HG03442 (cell line): ENCODE results near the gene NEU3.
"Not testable (repeated sequence)": the region's sequence is repeated elsewhere in the genome, so short reads cannot be mapped to it uniquely, and the experiment has no call there.

ENCODE experiments used
- ATAC-seq: cut with Tn5 transposase; IDR thresholded peaks from one replicate; pipeline ENCODE4 v1.9.1; 2021; ENCODE audit warnings: mild to moderate bottlenecking, moderate library complexity; ENCODE audit not compliant: unreplicated experiment

Gene NEU3, protein sequence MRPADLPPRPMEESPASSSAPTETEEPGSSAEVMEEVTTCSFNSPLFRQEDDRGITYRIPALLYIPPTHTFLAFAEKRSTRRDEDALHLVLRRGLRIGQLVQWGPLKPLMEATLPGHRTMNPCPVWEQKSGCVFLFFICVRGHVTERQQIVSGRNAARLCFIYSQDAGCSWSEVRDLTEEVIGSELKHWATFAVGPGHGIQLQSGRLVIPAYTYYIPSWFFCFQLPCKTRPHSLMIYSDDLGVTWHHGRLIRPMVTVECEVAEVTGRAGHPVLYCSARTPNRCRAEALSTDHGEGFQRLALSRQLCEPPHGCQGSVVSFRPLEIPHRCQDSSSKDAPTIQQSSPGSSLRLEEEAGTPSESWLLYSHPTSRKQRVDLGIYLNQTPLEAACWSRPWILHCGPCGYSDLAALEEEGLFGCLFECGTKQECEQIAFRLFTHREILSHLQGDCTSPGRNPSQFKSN

GRCh38 chr11:74988541-74989259 is at the start of gene NEU3:
TSS of gene NEU3 (plus strand) at chr11:74988933. CDS start at chr11:74989061, 128 bp downstream.
- ATAC-seq: peak; percentile 75

GRCh38 chr11:74941492-74941891 is 47.2 kb upstream of the NEU3 start:
- ATAC-seq: no peak

DNA sequence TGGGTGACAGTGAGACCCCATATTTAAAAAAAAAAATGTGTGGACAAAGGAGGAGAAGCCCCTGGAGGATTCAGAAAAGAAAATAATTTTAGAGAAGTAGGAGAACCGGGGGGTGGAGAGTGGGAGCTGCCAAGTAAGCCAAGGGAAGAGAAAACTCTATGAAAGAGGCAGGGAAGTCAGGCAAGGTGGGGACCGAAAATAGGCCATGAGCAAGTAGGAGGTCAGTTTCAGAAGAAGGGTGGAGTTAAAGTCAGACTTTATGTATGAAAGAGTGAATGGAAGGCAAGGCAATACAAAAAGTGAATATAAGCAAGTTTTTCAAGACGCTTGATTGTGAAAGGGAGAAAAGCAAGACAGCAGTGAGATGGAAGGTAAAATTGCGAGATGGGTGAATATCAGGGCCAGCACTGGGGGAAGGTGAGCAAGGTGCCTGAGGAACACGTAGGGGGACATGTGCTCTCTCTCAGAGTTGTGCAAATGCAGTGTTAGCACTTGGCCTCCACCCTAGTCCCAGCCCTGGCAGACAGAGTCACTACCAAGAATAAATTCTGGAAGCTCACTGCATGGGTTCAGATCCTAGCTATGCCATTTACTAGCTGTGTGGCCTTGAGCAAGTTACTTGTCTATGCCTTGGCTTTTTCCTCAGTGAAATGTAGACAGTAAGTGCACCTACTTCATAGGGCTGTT is 46.5 kb upstream of the NEU3 start:
- no peak for ATAC-seq

DNA sequence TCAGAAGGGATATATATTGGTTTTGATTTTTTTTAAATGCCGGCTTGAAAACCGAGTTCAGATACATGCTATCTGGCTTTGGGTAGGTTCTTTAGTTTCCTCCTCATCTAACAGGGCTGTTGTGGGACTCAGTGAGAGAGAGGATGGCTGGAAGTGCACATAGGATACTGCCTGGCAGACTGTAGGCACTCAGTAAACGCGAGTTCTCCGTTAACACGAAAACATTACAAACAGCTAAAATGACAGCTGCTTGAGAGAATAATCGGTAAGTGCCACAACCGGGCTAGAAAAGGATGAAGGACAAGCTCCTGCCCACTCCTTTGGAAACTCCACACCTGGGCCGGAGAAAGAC is 40.2 kb upstream of the NEU3 start:
- ATAC-seq: peak; percentile 8

- ATAC-seq: peak; percentile 94
Measured at GRCh38 chr11:74948898-74949752, 39.6 kb upstream of the NEU3 start, which contains the start of the genes SPCS2 and XRRA1. TSS of gene SPCS2 (plus strand) at chr11:74949266. CDS start at chr11:74949286, 20 bp downstream. TSS of gene XRRA1 (minus strand) at chr11:74949091. CDS start at chr11:74940878, 8,213 bp downstream.

DNA sequence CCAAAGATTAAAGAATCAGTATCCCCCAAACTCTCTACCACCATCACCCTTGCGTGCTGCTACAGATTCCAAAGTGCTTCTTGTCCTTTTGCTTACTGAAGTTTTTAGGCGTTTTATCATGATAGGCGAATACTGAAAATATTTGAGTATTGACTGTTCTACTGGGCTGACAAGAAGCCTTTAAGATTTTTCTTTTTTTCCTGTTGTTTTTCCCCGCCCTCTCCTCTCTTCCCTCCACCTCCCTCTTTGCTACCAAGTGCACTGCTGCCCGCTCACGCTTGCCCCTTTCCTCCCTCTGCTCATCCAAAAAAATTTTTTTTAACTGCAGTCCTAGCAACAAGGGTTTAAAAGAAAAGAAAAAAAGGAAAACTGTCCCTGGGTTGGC is 39.0 kb upstream of the NEU3 start:
- ATAC-seq: no peak

DNA sequence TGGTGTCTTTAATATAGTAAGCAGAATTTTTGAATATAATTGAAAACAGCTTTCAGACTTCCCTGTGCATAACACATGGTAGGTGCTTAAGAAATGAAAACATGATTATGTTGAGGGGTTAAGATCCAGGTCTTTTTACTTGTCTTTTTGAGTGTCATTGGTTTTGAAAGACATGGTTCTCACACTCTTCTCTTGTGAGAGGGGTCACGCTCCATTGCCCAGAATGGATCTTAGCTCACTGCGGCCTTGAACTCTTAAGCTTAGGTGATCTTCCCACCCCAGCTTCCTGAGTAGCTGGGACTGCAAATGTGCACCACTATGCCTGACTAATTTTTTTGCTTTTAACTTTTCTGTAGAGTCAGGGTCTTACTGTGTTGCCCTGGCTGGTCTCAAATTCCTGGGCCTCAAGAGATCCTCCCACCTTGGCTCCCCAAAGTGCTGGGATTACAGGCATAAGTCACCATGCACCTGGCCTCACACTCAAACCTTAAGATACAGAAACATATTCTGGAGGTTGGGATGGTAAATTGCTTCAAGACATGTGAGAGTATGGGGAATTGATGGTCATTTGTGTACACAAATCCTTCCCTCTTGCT is 38.3 kb upstream of the NEU3 start:
- ATAC-seq: no peak

- no peak for ATAC-seq
Measured at GRCh38 chr11:74951226-74951625, 37.5 kb upstream of the NEU3 start.

GRCh38 chr11:74952752-74953151 is 36.0 kb upstream of the NEU3 start:
- no peak for ATAC-seq

GRCh38 chr11:74953451-74953850 is 35.3 kb upstream of the NEU3 start:
- ATAC-seq: no peak

DNA sequence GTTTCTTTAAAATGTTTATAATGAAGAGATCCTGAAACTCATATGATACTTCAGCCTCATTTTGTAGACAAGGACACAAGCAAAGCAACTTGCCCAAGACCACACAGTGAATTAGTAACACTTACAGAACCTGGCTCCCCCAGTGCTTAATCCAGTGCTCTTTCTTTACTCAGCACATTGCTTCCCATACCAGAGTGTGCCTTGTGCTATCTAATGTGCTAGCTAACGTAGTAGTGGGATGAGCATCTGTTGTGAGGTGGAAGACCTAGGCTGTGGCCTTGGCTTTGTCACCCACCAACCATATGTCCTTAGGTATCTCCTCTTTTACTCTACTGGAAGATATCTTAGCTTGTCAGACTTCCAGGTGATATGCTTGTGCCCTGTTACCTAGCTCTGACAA is 34.5 kb upstream of the NEU3 start:
- no peak for ATAC-seq

DNA sequence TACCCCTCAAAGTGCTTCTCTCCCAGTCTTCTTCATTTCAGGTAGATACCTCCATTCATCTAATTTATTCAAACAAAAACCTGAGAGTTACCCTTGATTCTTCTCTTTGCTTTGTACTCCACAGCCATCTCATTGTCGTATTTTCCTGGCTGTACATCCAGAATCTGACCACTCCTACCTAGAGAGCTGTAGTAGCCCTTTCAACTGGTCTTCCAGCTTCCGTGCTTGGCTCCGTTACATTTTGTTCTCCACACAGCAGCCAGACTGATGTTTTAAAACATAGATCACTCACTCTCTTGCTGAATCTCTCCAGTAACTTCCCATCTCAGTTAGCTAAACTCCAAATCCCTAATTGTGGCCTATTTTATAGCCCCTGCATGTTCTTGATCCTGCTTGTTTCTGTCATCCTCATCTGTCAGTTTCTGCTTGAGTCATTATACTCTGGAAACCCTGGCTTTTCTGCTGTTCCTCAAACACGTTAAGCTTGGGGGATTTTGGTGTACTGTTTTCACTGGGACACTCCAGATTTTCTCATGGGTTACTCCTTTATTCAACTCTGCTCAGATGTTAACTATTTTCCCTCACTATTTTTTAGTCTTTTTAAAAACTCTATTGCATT is 32.2 kb upstream of the NEU3 start:
- no peak for ATAC-seq

DNA sequence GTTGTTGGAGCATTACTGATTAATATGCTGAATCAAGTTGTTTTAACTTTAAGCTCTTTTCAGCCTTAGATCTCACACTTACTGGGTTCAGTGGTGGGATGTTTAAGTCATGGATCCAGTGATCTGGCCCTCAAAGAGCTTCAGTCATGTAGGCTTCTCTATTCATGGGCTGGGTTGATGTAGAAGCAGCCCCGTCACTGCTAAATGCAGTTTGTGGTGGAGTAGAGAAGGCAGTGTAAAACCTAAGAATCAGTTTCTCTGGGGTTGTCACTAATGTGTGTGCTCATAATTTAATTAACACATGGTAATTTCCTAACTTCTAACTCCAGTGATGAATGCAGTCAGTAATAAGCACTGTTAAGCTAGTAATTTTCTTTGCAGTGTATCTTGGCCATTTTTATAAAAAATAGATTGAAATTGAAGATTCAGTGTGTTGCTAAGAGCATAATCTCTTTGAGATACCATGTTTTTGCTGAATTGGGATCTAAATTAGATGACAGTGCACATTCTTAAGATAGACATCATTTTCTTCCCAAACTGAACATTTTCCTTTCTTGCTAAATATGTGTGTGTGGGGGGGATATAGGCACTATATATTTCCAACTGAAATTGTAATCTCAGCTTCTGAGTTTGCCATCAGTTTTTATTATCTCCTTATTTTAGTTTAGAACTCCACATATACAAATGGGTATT is 30.6 kb upstream of the NEU3 start:
- ATAC-seq: no peak

- ATAC-seq: not testable (repeated sequence)
Measured at GRCh38 chr11:74960128-74960527, 28.6 kb upstream of the NEU3 start.

DNA sequence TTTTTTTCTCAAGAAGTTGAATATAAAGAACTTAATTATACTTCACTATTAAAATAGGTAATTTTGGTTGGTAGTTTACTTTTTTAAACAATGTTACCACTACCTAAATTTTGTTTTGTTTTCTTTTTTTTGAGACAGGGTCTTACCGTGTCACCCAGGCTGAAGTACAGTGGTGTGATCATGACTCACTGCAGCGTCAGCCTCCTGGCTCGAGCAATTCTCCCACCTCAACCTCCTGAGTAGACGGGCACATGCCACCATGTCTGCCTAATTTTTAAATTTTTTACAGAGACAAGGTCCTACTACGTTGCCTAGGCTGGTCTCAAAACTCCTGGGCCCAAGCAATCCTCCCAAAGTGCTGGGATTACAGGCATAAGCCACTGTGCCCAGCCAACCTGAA is 22.1 kb upstream of the NEU3 start:
- no peak for ATAC-seq

DNA sequence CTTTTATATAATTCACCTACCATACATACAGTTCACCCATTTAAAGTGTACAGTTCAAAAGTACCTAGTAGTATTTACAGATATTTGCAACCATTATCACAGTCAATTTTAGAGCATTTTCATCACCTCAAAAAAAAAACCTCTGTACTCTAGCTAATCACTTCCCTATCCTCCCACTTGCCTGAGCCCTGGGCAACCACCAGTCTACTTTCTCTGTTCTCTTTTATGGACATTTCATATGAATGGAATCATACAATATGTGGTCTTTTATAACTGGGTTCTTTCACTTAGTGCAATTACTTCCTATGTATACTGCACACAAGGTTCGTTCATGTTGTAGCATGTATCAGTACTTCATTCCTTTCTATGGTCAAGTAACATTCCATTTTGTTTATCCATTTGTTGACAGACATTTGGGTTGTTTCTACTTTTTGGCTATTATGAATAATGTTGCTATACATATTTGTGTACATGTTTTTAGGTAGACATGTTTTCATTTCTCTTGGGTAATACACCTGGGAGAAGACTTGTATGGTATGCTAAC is 17.8 kb upstream of the NEU3 start:
- ATAC-seq: no peak

- no peak for ATAC-seq
Measured at GRCh38 chr11:74971424-74971823, 17.3 kb upstream of the NEU3 start.

DNA sequence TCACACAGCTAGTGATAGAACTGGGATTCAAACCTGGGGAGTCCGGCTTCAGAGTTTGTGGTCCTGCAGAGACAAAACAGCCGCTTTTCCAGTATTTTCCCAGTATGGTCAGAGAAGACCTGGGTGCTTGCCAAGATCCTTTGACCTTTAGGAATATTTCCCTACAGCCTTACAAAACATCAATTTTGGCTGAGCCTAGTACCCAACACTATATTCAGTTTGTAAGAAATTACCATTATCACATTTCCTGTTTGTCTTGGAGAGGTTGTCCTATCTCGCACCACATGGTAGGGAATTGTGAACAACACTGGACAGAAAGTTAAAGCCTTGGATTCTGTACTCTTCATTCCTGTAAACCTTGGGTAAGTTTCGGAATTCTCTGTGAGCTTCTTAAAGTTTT is 10.7 kb upstream of the NEU3 start:
- no peak for ATAC-seq

DNA sequence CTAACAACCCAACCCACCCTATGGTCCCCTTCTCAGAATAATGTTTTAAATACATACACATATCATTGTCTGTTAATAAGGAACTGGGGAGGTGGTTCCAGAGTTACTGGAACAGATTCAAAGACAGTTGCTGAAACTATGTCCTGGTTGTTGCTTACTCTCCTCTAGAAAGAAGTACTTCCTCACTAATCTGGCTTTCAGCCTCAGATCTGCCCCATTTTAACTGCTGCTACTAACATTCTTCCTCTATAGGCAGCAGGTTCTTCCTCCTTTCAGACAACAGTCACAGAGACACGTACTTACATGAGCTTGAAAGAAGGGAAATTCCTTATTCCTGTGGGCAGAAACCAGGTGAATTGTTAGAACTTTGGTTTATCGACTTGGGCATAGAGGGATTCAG is 8.1 kb upstream of the NEU3 start:
- ATAC-seq: no peak
